H1 (cell line): ENCODE data around the gene ZBTB11. TPM values are rescaled to one million over a fixed set of nuclear protein-coding genes. Genes with fewer than 3 reads are reported as not detected.

Source experiments
- ASH2L ChIP-seq: fragments of 200-600, 300-600 bp; sonication (generic); IDR thresholded peaks from one replicate; pipeline ENCODE4 v1.7.1; 2017; ENCODE audit warnings: low read length
- BACH1 ChIP-seq: IDR thresholded peaks from 2 replicates; pipeline ENCODE4 v1.6.1; 2012; ENCODE audit warnings: low read length, improper control_type of control experiment
- CBX5 ChIP-seq: fragments of 300-800, 300-1000 bp; sonication (generic); IDR thresholded peaks from 2 replicates; pipeline ENCODE4 v1.7.1; 2016; ENCODE audit warnings: antibody characterized with exemption, low read length, low read depth
- CBX8 ChIP-seq: fragments of 300-800, 300-1000 bp; sonication (generic); IDR thresholded peaks from 2 replicates; pipeline ENCODE4 v1.7.1; 2016; ENCODE audit warnings: low read depth, low read length, borderline replicate concordance
- EP300 ChIP-seq, 2 experiments: IDR thresholded peaks; 1 replicate in 1 of 2; 2 replicates in 1 of 2; pipeline ENCODE4 v1.6.1; 2011 to 2012; ENCODE audit warnings: low read depth in 2 of 2, low read length in 2 of 2, mild to moderate bottlenecking in 2 of 2, borderline replicate concordance in 1 of 2, inconsistent platforms in 1 of 2, moderate library complexity in 1 of 2
- GTF2F1 ChIP-seq: IDR thresholded peaks from 2 replicates; pipeline ENCODE4 v1.6.1; 2012; ENCODE audit warnings: low read depth, low read length, improper control_type of control experiment, borderline replicate concordance
- JUN ChIP-seq: IDR thresholded peaks from 2 replicates; pipeline ENCODE4 v1.6.1; 2011; ENCODE audit warnings: low read depth, mild to moderate bottlenecking, improper control_type of control experiment, low read length
- KDM4A ChIP-seq: IDR thresholded peaks from one replicate; pipeline ENCODE4 v1.7.1; 2012; ENCODE audit warnings: low read depth, mild to moderate bottlenecking, moderate library complexity, low read length, inconsistent platforms; ENCODE audit not compliant: severe bottlenecking
- POU5F1 ChIP-seq: IDR thresholded peaks from 2 replicates; pipeline ENCODE4 v1.6.1; 2011; ENCODE audit warnings: low read depth, mild to moderate bottlenecking, low read length, moderate library complexity
- RAD21 ChIP-seq, 2 experiments: IDR thresholded peaks in 1 of 2; conservative IDR thresholded peaks in 1 of 2; 2 replicates each; pipeline ENCODE4 v1.6.1; 2011; ENCODE audit warnings: low read depth in 2 of 2, low read length in 2 of 2, improper control_type of control experiment in 1 of 2, inconsistent platforms in 1 of 2, mild to moderate bottlenecking in 1 of 2, moderate library complexity in 1 of 2
- RFX5 ChIP-seq: IDR thresholded peaks from 2 replicates; pipeline ENCODE4 v1.6.1; 2011; ENCODE audit warnings: low read depth, low read length, improper control_type of control experiment, borderline replicate concordance
- RXRA ChIP-seq: IDR thresholded peaks from 2 replicates; pipeline ENCODE4 v1.6.1; 2011; ENCODE audit warnings: low read depth, mild to moderate bottlenecking, low read length, moderate library complexity; ENCODE audit not compliant: insufficient read depth
- SIN3A ChIP-seq, 2 experiments: IDR thresholded peaks in 1 of 2; conservative IDR thresholded peaks in 1 of 2; 2 replicates each; pipeline ENCODE4 v1.6.1; 2011 to 2012; ENCODE audit warnings: low read length in 2 of 2, improper control_type of control experiment in 1 of 2, low read depth in 1 of 2, mild to moderate bottlenecking in 1 of 2
- SIRT6 ChIP-seq: IDR thresholded peaks from one replicate; pipeline ENCODE4 v1.7.1; 2012; ENCODE audit warnings: low read length, inconsistent platforms
- SUZ12 ChIP-seq: fragments of 200-600 bp; sonication (generic); IDR thresholded peaks from 2 replicates; pipeline ENCODE4 v1.6.1; 2012; ENCODE audit warnings: mild to moderate bottlenecking, inconsistent platforms, low read length, moderate library complexity, mixed read lengths
- TAF7 ChIP-seq: optimal IDR thresholded peaks from 2 replicates; pipeline ENCODE3; 2011; ENCODE audit warnings: low read depth, mild to moderate bottlenecking, inconsistent platforms, low read length, moderate library complexity, borderline replicate concordance
- TCF12 ChIP-seq: IDR thresholded peaks from 2 replicates; pipeline ENCODE4 v1.6.1; 2011; ENCODE audit warnings: low read depth, mild to moderate bottlenecking, low read length
- USF2 ChIP-seq: IDR thresholded peaks from 2 replicates; pipeline ENCODE4 v1.6.1; 2011; ENCODE audit warnings: low read length, improper control_type of control experiment
- ZNF274 ChIP-seq: IDR thresholded peaks from 2 replicates; pipeline ENCODE4 v1.7.0; 2012; ENCODE audit warnings: low read length, borderline replicate concordance; ENCODE audit errors: extremely low read depth
- polyA plus RNA-seq, 7 experiments: library from polyadenylated mRNA; depleted of rRNA in 3 of 7; stranded (reverse) in 5 of 7; unstranded in 2 of 7; fragments of >200 nt in 5 of 7; fragments of 200-250 nt in 2 of 7; gene quantifications; 1 replicate in 5 of 7; 2 replicates in 1 of 7; 4 replicates in 1 of 7; pipeline versions ENCODE4 v1.2.1 to v1.2.3, GENCODE V29; 2011 to 2013; ENCODE audit warnings: missing spikeins in 2 of 7, mixed read lengths in 2 of 7
- total RNA-seq: library from RNA; stranded (reverse); fragmentation: NEBNext Ultra II Directional; extraction: Animal tissue kit (Norgen Biotek cat#: 25700); gene quantifications from 2 replicates; pipeline ENCODE4 v1.2.1, GENCODE V29; 2021
- TF ChIP-seq, protein P1 (sequence below), 3 experiments: IDR thresholded peaks; 1 replicate in 2 of 3; 2 replicates in 1 of 3; pipeline versions ENCODE4 v1.5.1 to v1.6.1; 2011; ENCODE audit warnings: low read length in 3 of 3, mild to moderate bottlenecking in 3 of 3, inconsistent platforms in 2 of 3, low read depth in 1 of 3, moderate library complexity in 1 of 3; ENCODE audit not compliant: insufficient read depth in 1 of 3; ENCODE audit errors: control extremely low read depth in 1 of 3

Gene ZBTB11
- total and polyA plus RNA-seq, 2 of the 8 experiments (the other 6 are each of a cell fraction or from before 2014, with no cell fraction given), result 3.0 to 14.0 TPM

DNA sequence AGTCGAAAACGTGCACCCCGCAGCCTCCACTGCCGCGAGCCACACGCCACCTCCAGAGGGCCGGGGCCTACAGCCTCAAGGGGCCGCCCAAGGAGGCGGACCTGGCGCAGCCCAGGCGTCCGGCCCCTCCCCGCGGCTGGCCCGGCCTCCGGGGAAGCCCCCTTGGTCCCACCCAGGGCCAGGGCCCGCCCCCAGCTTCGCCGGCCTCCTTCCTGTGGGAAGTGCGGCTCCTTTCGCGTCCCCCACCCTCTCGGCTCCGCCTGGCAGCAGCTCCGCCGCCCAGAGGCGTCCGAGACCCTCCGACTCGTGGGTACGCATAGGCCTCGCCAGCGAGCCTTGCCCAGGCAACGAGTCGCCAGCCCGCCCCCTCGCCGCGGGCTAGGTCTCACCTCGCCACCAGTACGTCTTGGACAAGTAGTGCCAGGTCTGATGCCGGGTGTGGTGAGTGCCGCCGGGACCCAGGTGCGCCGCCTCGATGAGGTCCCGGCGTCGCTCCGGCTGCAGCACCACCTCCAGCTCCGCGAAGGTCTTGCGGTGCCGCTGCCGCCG lies 642 bp downstream of the ZBTB11 start (continued):
- TF ChIP-seq, protein P1, sequence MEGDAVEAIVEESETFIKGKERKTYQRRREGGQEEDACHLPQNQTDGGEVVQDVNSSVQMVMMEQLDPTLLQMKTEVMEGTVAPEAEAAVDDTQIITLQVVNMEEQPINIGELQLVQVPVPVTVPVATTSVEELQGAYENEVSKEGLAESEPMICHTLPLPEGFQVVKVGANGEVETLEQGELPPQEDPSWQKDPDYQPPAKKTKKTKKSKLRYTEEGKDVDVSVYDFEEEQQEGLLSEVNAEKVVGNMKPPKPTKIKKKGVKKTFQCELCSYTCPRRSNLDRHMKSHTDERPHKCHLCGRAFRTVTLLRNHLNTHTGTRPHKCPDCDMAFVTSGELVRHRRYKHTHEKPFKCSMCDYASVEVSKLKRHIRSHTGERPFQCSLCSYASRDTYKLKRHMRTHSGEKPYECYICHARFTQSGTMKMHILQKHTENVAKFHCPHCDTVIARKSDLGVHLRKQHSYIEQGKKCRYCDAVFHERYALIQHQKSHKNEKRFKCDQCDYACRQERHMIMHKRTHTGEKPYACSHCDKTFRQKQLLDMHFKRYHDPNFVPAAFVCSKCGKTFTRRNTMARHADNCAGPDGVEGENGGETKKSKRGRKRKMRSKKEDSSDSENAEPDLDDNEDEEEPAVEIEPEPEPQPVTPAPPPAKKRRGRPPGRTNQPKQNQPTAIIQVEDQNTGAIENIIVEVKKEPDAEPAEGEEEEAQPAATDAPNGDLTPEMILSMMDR (IDR thresholded peaks at IDR 0.05; ENCODE audit: control extremely low read depth in 1 of 3, insufficient read depth in 1 of 3, low read depth in 1 of 3, low read length in 3 of 3), result no peak
- TF ChIP-seq TCF12, result no peak
- peak; percentile 54 for TF ChIP-seq KDM4A
- TF ChIP-seq USF2, result 0 out of 2 replicates have a peak, but pooled peaks have one; percentile 3
- TF ChIP-seq EP300 (IDR thresholded peaks at IDR 0.05; ENCODE audit: borderline replicate concordance in 1 of 2, low read depth in 2 of 2, low read length in 2 of 2), result no peak
- TF ChIP-seq RAD21 (IDR thresholded peaks at IDR 0.05 in 1 of 2, conservative IDR thresholded peaks at IDR 0.05 in 1 of 2; ENCODE audit: low read depth in 2 of 2, low read length in 2 of 2), result peak in 1 of 2 experiments; percentile 11; a peak in 1 of 4 replicates
- peak; percentile 14 for TF ChIP-seq ASH2L
- TF ChIP-seq GTF2F1, result no peak
- TF ChIP-seq BACH1, result no peak
- no peak for TF ChIP-seq POU5F1
- no peak for TF ChIP-seq RFX5
- no peak for TF ChIP-seq JUN
- no peak; a peak in 1 of 4 replicates for TF ChIP-seq SIN3A (conservative IDR thresholded peaks at IDR 0.05 in 1 of 2, IDR thresholded peaks at IDR 0.05 in 1 of 2; ENCODE audit: low read depth in 1 of 2, low read length in 2 of 2)
- no peak for TF ChIP-seq CBX8
- no peak for TF ChIP-seq ZNF274
- TF ChIP-seq TAF7, result peak; percentile 26
- no peak for TF ChIP-seq SIRT6
- no peak for TF ChIP-seq RXRA
- TF ChIP-seq CBX5, result no peak
- no peak for TF ChIP-seq SUZ12
